Hematopoietic multipotent progenitor cell treated with erythropoietin and hydrocortisone succinate and interleukin-3 and kit ligand, for 6 days (in vitro differentiated cells): ENCODE measurements around the gene DIS3L2.
A peak's percentile ranks its signal among the peaks of the same experiment; 100 is the strongest.
"Not testable (repeated sequence)": the region's sequence is repeated elsewhere in the genome, so short reads cannot be mapped to it uniquely, and the experiment has no call there.

Source experiments
- DNase-seq: peaks from one replicate; pipeline ENCODE4 v3.0.0-alpha.2; 2015

The DIS3L2 gene

GRCh38 chr2:232379610-232380590 is 418.4 kb downstream of the DIS3L2 start:
- DNase-seq, result not testable (repeated sequence)

GRCh38 chr2:232381204-232382031 is 419.9 kb downstream of the DIS3L2 start:
- not testable (repeated sequence) for DNase-seq

- no peak for DNase-seq
These were observed 421.1 kb downstream of the DIS3L2 start for GRCh38 chr2:232382331-232383225.

- DNase-seq, result no peak
These were observed 423.0 kb downstream of the DIS3L2 start for GRCh38 chr2:232384466-232384865.

- not testable (repeated sequence) for DNase-seq
These were observed 423.5 kb downstream of the DIS3L2 start for GRCh38 chr2:232385058-232385457.

- DNase-seq, result peak; percentile 35
These were observed 424.4 kb downstream of the DIS3L2 start for GRCh38 chr2:232385660-232386489.

- DNase-seq, result no peak
These were observed 424.9 kb downstream of the DIS3L2 start for GRCh38 chr2:232386490-232386739.
